DND-41 (cell line): ENCODE measurements around the gene THRSP.
A peak's percentile ranks its signal among the peaks of the same experiment; 100 is the strongest.

Source experiments
- ATAC-seq: fragments of 200-7000 bp; cut with Tn5 transposase; 3 replicates; pipeline ENCODE4 v1.9.1; 2021; ENCODE audit warnings: low read depth; ENCODE audit not compliant: insufficient read depth
- DNase-seq: peaks from one replicate; pipeline ENCODE4 v3.0.0-alpha.2; 2020
- H2AFZ ChIP-seq: 2 replicates; pipeline ENCODE4 v1.6.0; 2012; ENCODE audit warnings: low read depth, low read length
- H3K27ac ChIP-seq: 2 replicates; pipeline ENCODE4 v1.5.1; 2012; ENCODE audit warnings: low read length, inconsistent platforms
- H3K27me3 ChIP-seq: fragments of 200-600 bp; sonication (generic); 2 replicates; pipeline ENCODE4 v1.6.0; 2012; ENCODE audit warnings: low read length, mild to moderate bottlenecking, inconsistent platforms; ENCODE audit not compliant: insufficient read depth, poor library complexity
- H3K36me3 ChIP-seq: 2 replicates; pipeline ENCODE4 v1.5.1; 2012; ENCODE audit warnings: low read length, inconsistent platforms; ENCODE audit not compliant: insufficient read depth
- H3K4me1 ChIP-seq: 2 replicates; pipeline ENCODE4 v1.5.1; 2012; ENCODE audit warnings: mild to moderate bottlenecking, low read length; ENCODE audit not compliant: insufficient read depth
- H3K4me2 ChIP-seq: 2 replicates; pipeline ENCODE4 v1.6.0; 2012; ENCODE audit warnings: mild to moderate bottlenecking, moderate library complexity, low read length, inconsistent platforms; ENCODE audit not compliant: insufficient read depth
- H3K4me3 ChIP-seq, 2 experiments: fragments of 200-600 bp in 1 of 2; shearing (Covaris generic) in 1 of 2; 2 replicates each; pipeline ENCODE4 v1.5.1; 2012 to 2016; ENCODE audit warnings: inconsistent platforms in 2 of 2, low read length in 2 of 2, mild to moderate bottlenecking in 2 of 2, low read depth in 1 of 2, moderate library complexity in 1 of 2
- H3K79me2 ChIP-seq: 2 replicates; pipeline ENCODE4 v1.6.0; 2012; ENCODE audit warnings: low read length, inconsistent platforms; ENCODE audit not compliant: insufficient read depth
- H3K9ac ChIP-seq: 2 replicates; pipeline ENCODE4 v1.6.0; 2012; ENCODE audit warnings: low read depth, mild to moderate bottlenecking, inconsistent platforms, low read length, moderate library complexity
- H3K9me3 ChIP-seq: 2 replicates; pipeline ENCODE4 v1.5.1; 2012; ENCODE audit warnings: low read length, moderate library complexity, mild to moderate bottlenecking, inconsistent platforms; ENCODE audit not compliant: insufficient read depth, severe bottlenecking
- H4K20me1 ChIP-seq: 2 replicates; pipeline ENCODE4 v1.6.0; 2012; ENCODE audit warnings: low read length; ENCODE audit not compliant: insufficient read depth
- CTCF ChIP-seq: IDR thresholded peaks from 2 replicates; pipeline ENCODE4 v1.5.1; 2012; ENCODE audit warnings: borderline replicate concordance, low read length, moderate library complexity, mild to moderate bottlenecking; ENCODE audit not compliant: poor library complexity, severe bottlenecking; ENCODE audit errors: extremely low read depth
- EZH2 ChIP-seq: IDR thresholded peaks from 3 replicates; pipeline ENCODE4 v1.6.1; 2012; ENCODE audit warnings: borderline replicate concordance, low read depth, mild to moderate bottlenecking, moderate library complexity, low read length, inconsistent platforms; ENCODE audit not compliant: severe bottlenecking

The THRSP gene

GRCh38 chr11:78078218-78079167, 14.8 kb downstream of the THRSP start:
- Histone ChIP-seq H3K4me2 (peak overlapping the region; percentile 70), H3K36me3 (peaks cover 22% of the 10 kb centered on the region), H3K9me3 (no peaks in the 10 kb centered on the region), H4K20me1 (peaks cover 22% of the 10 kb centered on the region), H3K4me3 (peak overlapping the region; percentile 73 to 88), H3K4me1 (peaks cover 55% of the 10 kb centered on the region), H3K27me3 (no peaks in the 10 kb centered on the region), H3K79me2 (peaks cover 65% of the 10 kb centered on the region), H3K27ac (peak overlapping the region; percentile 92), H2AFZ (peak overlapping the region; percentile 93), H3K9ac (peak overlapping the region; percentile 92)
- no peak for TF ChIP-seq EZH2
- TF ChIP-seq CTCF = no peak
- 0 out of 3 replicates have a peak, but pooled peaks have one; percentile 25 for ATAC-seq
- DNase-seq = no peak

- Histone ChIP-seq H3K9me3 (no peaks in the 10 kb centered on the region), H3K36me3 (peaks cover 22% of the 10 kb centered on the region), H2AFZ (peak within 1 kb of the TSS; percentile 93), H3K4me3 (peak within 1 kb of the TSS; percentile 73 to 88), H4K20me1 (peaks cover 22% of the 10 kb centered on the region), H3K79me2 (peaks cover 56% of the 10 kb centered on the region), H3K9ac (peak within 1 kb of the TSS; percentile 92), H3K4me2 (peak within 1 kb of the TSS; percentile 70), H3K4me1 (peaks cover 55% of the 10 kb centered on the region), H3K27me3 (no peaks in the 10 kb centered on the region), H3K27ac (peak within 1 kb of the TSS; percentile 92)
- TF ChIP-seq CTCF = no peak
- TF ChIP-seq EZH2 = no peak
- peak; percentile 86 for ATAC-seq
- DNase-seq = peak; percentile 78
These were observed 15.8 kb downstream of the THRSP start, which contains the start of gene NDUFC2 for GRCh38 chr11:78079232-78080083. NDUFC2 (minus strand) TSS chr11:78079862; CDS start chr11:78079744, 118 bp downstream.

GRCh38 chr11:78080084-78080817, 16.6 kb downstream of the THRSP start:
- Histone ChIP-seq H3K9ac (peak overlapping the region; percentile 92), H2AFZ (peak overlapping the region; percentile 93), H3K27ac (peak overlapping the region; percentile 92), H3K4me1 (peaks cover 50% of the 10 kb centered on the region), H3K79me2 (peaks cover 48% of the 10 kb centered on the region), H3K9me3 (no peaks in the 10 kb centered on the region), H3K4me2 (peak overlapping the region; percentile 70), H3K4me3 (peak overlapping the region; percentile 73 to 88; a peak in 3 of 4 replicates), H3K27me3 (no peaks in the 10 kb centered on the region), H4K20me1 (peaks cover 19% of the 10 kb centered on the region), H3K36me3 (peaks cover 18% of the 10 kb centered on the region)
- no peak for TF ChIP-seq CTCF
- TF ChIP-seq EZH2 = no peak
- ATAC-seq = no peak
- no peak for DNase-seq
